HG03575 (cell line): ENCODE measurements around the gene ADIPOR2.

Source experiments
- ATAC-seq: cut with Tn5 transposase; IDR thresholded peaks from one replicate; pipeline ENCODE4 v1.9.1; 2021; ENCODE audit not compliant: unreplicated experiment, insufficient number of reproducible peaks, low FRiP score; ENCODE audit errors: extremely low read depth

The ADIPOR2 gene

GRCh38 chr12:1690578-1691122, at the start of gene ADIPOR2:
ADIPOR2 (plus strand) TSS chr12:1691070; CDS start chr12:1754344, 63,274 bp downstream.
- ATAC-seq: no peak

GRCh38 chr12:1642513-1642912, 48.4 kb upstream of the ADIPOR2 start:
- ATAC-seq: no peak

- ATAC-seq: no peak
These were observed 47.8 kb upstream of the ADIPOR2 start for GRCh38 chr12:1643043-1643442.

- ATAC-seq: no peak
These were observed 46.9 kb upstream of the ADIPOR2 start for GRCh38 chr12:1643905-1644533.

GRCh38 chr12:1644534-1645438, 46.1 kb upstream of the ADIPOR2 start:
- no peak for ATAC-seq

GRCh38 chr12:1645819-1646218, 45.1 kb upstream of the ADIPOR2 start:
- no peak for ATAC-seq

GRCh38 chr12:1646569-1647284, 44.1 kb upstream of the ADIPOR2 start:
- no peak for ATAC-seq

GRCh38 chr12:1647285-1647669, 43.6 kb upstream of the ADIPOR2 start:
- ATAC-seq: no peak

GRCh38 chr12:1650260-1650977, 40.5 kb upstream of the ADIPOR2 start:
- no peak for ATAC-seq

GRCh38 chr12:1650978-1651361, 39.9 kb upstream of the ADIPOR2 start:
- no peak for ATAC-seq

- no peak for ATAC-seq
These were observed 38.9 kb upstream of the ADIPOR2 start for GRCh38 chr12:1651946-1652345.

- no peak for ATAC-seq
These were observed 35.6 kb upstream of the ADIPOR2 start for GRCh38 chr12:1655225-1655788.

- no peak for ATAC-seq
These were observed 34.0 kb upstream of the ADIPOR2 start for GRCh38 chr12:1656902-1657301.

GRCh38 chr12:1657688-1658087, 33.2 kb upstream of the ADIPOR2 start:
- no peak for ATAC-seq

GRCh38 chr12:1660304-1661187, 30.3 kb upstream of the ADIPOR2 start:
- ATAC-seq: no peak

- peak; percentile 32 for ATAC-seq
These were observed 29.1 kb upstream of the ADIPOR2 start for GRCh38 chr12:1661553-1662335.
